ENCODE measurements around the gene AKAP6. TPM values are rescaled to one million over a fixed set of nuclear protein-coding genes. Genes with fewer than 3 reads are reported as not detected.
A peak's percentile ranks its signal among the peaks of the same experiment; 100 is the strongest.

The AKAP6 gene
- total and polyA plus RNA-seq, 4 donors = 0.42 to 3.2 (median 1.7) TPM

GRCh38 chr14:32364941-32365340, 35.8 kb downstream of the AKAP6 start:
- no peak overlapping the region for H3K27ac ChIP-seq (ENCODE audit: low read depth in 1 of 2, low read length in 2 of 2)
- no peaks in the 10 kb centered on the region for H3K36me3 ChIP-seq (ENCODE audit: control insufficient read depth in 4 of 4, insufficient read depth in 3 of 4, low read depth in 1 of 4, low read length in 3 of 4)
- WGBS = 98% methylated on average over 1 of the region's 1 CpG
- TF ChIP-seq GABPA (IDR thresholded peaks at IDR 0.05 in 1 of 2, conservative IDR thresholded peaks at IDR 0.05 in 1 of 2) = no peak
- TF ChIP-seq MAX (IDR thresholded peaks at IDR 0.05) = no peak
- no peak for TF ChIP-seq RXRA (IDR thresholded peaks at IDR 0.05)
- no peak for TF ChIP-seq EGR1 (IDR thresholded peaks at IDR 0.05; ENCODE audit: low read depth in 2 of 2)
- TF ChIP-seq NR2F2 (IDR thresholded peaks at IDR 0.05) = no peak
- no peak for TF ChIP-seq ATF3 (IDR thresholded peaks at IDR 0.05)
- TF ChIP-seq FOXA2 (IDR thresholded peaks at IDR 0.05) = no peak
- TF ChIP-seq YY1 (IDR thresholded peaks at IDR 0.05) = no peak
- no peak for TF ChIP-seq RAD21 (IDR thresholded peaks at IDR 0.05)
- no peak for TF ChIP-seq JUND (IDR thresholded peaks at IDR 0.05)
- no peak for TF ChIP-seq REST (IDR thresholded peaks at IDR 0.05)
- TF ChIP-seq FOXA1 (IDR thresholded peaks at IDR 0.05) = no peak
- TF ChIP-seq TAF1 (conservative IDR thresholded peaks at IDR 0.05) = no peak
- TF ChIP-seq HNF4A (conservative IDR thresholded peaks at IDR 0.05) = no peak
- TF ChIP-seq ZBTB33 (IDR thresholded peaks at IDR 0.05) = no peak
- no peak for TF ChIP-seq SP1 (IDR thresholded peaks at IDR 0.05)
- no peaks in the 10 kb centered on the region for H3K9me3 ChIP-seq (ENCODE audit: control insufficient read depth in 4 of 4, low read length in 3 of 4)
- no peak overlapping the region for H3K4me3 ChIP-seq (ENCODE audit: low read depth in 1 of 3, low read length in 3 of 3)
- no peaks in the 10 kb centered on the region for H3K4me1 ChIP-seq (ENCODE audit: control insufficient read depth in 4 of 4, insufficient read depth in 4 of 4, low read length in 3 of 4)
- no peaks in the 10 kb centered on the region for H3K27me3 ChIP-seq (ENCODE audit: control insufficient read depth in 4 of 4, insufficient read depth in 4 of 4, low read length in 3 of 4)
- DNase-seq (ENCODE audit: low spot score) = no peak
- no peak overlapping the region for H3K9ac ChIP-seq (ENCODE audit: low read depth in 1 of 2, low read length in 2 of 2)

- Histone ChIP-seq H3K36me3 (ENCODE audit: control insufficient read depth in 4 of 4, insufficient read depth in 3 of 4, low read depth in 1 of 4, low read length in 3 of 4) (no peaks in the 10 kb centered on the region), H3K9ac (ENCODE audit: low read depth in 1 of 2, low read length in 2 of 2) (no peak overlapping the region), H3K9me3 (ENCODE audit: control insufficient read depth in 4 of 4, low read length in 3 of 4) (no peaks in the 10 kb centered on the region), H3K4me1 (ENCODE audit: control insufficient read depth in 4 of 4, insufficient read depth in 4 of 4, low read length in 3 of 4) (no peaks in the 10 kb centered on the region), H3K27ac (ENCODE audit: low read depth in 1 of 2, low read length in 2 of 2) (no peak overlapping the region), H3K27me3 (ENCODE audit: control insufficient read depth in 4 of 4, insufficient read depth in 4 of 4, low read length in 3 of 4) (no peaks in the 10 kb centered on the region), H3K4me3 (ENCODE audit: low read depth in 1 of 3, low read length in 3 of 3) (no peak overlapping the region)
- DNase-seq (ENCODE audit: low spot score) = no peak
- TF ChIP-seq RAD21 (IDR thresholded peaks at IDR 0.05) (peak in 1 of 2 donors; percentile 39), FOXA1 (IDR thresholded peaks at IDR 0.05) (no peak)
These were observed 37.3 kb downstream of the AKAP6 start for GRCh38 chr14:32366256-32366879.
